ENCODE measurements around the gene PSTPIP2. TPM values are rescaled to one million over a fixed set of nuclear protein-coding genes. Genes with fewer than 3 reads are reported as not detected.

The PSTPIP2 gene
- total and polyA plus RNA-seq, 2 of the 8 experiments (the other 6 are each of a cell fraction or from before 2014, with no cell fraction given), result 1.8 to 2.4 TPM

- ChIA-PET CTCF (ENCODE audit: partially characterized antibody) (interaction anchor here (1.3 kb wide), 1 partner anchor 184 kb away, joined by 3 read pairs; no protein-coding TSS in a partner anchor), POLR2A (ENCODE audit: partially characterized antibody) (interaction anchor here (0.7 to 2.1 kb wide), 7 partner anchors 10 to 130 kb away, joined by 3 to 9 read pairs (median 3); a partner anchor contains a TSS)
- DNase-seq (ENCODE audit: low read depth in 1 of 2, low spot score in 2 of 2), result no peak
- no peak for FAIRE-seq
- Histone ChIP-seq H3K79me2 (ENCODE audit: control insufficient read depth in 1 of 2, insufficient read depth in 2 of 2, low read length in 2 of 2) (peaks cover 22 to 55% of the 10 kb centered on the region in 2 experiments), H3K18ac (ENCODE audit: extremely low read depth, low read length) (peak overlapping the region; percentile 92; the same call in 1 of the 2 replicates), H2AK5ac (ENCODE audit: low read depth, low read length) (no peak overlapping the region), H2BK15ac (ENCODE audit: low read length) (no peak overlapping the region), H4K8ac (ENCODE audit: extremely low read depth, insufficient read depth, low read length) (no peak overlapping the region), H2AFZ (ENCODE audit: low read length) (no peak overlapping the region), H3K4me1 (replicated peaks in 1 of 4; ENCODE audit: control insufficient read depth in 3 of 4, insufficient read depth in 4 of 4, low read length in 3 of 4) (peaks cover 0 to 3% (median 2%) of the 10 kb centered on the region in 4 experiments; a peak in 6 of 7 replicates), H4K20me1 (replicated peaks in 1 of 2; ENCODE audit: control insufficient read depth in 1 of 2, insufficient read depth in 2 of 2, low read length in 2 of 2) (peaks cover 1 to 3% of the 10 kb centered on the region in 2 experiments), H3K9ac (replicated peaks in 1 of 4; ENCODE audit: extremely low read depth in 1 of 4, low read depth in 3 of 4, low read length in 3 of 4) (peak overlapping the region; percentile 83 to 94 (median 93)), H3K27ac (ENCODE audit: low read depth, low read length) (peak overlapping the region; percentile 92; the same call in 1 of the 2 replicates), H3K23me2 (ENCODE audit: low read depth, low read length) (peaks cover 10% of the 10 kb centered on the region), H3K56ac (replicated peaks; ENCODE audit: insufficient read length, low read depth, low read length) (peak overlapping the region; percentile 71), H2BK5ac (ENCODE audit: low read depth, low read length) (peak overlapping the region; percentile 93), H3K4me3 (ENCODE audit: extremely low read depth in 1 of 4, insufficient read depth in 2 of 4, low read depth in 3 of 4, low read length in 4 of 4) (peak overlapping the region; percentile 91 to 99 (median 98)), H2BK20ac (ENCODE audit: low read length) (no peak overlapping the region), H3K79me1 (ENCODE audit: low read depth, low read length) (no peaks in the 10 kb centered on the region), H3K23ac (ENCODE audit: insufficient read length) (no peak overlapping the region), H3K4me2 (ENCODE audit: insufficient read depth in 1 of 2, low read depth in 2 of 2, low read length in 2 of 2) (peak overlapping the region; percentile 75 to 77), H3K27me3 (replicated peaks in 1 of 4; ENCODE audit: control insufficient read depth in 3 of 4, extremely low read depth in 1 of 4, insufficient read depth in 3 of 4, low read length in 3 of 4) (no peaks in the 10 kb centered on the region), H3K36me3 (ENCODE audit: control insufficient read depth in 2 of 4, insufficient read depth in 4 of 4, low read length in 3 of 4) (peaks cover 3 to 25% (median 14%) of the 10 kb centered on the region in 4 experiments), H4K5ac (ENCODE audit: insufficient read length, low read depth, low read length) (peak overlapping the region; percentile 95), H3K4ac (replicated peaks; ENCODE audit: insufficient read length, low read depth, low read length) (peak overlapping the region; percentile 40), H4K91ac (replicated peaks; ENCODE audit: insufficient read length, low read length) (peak overlapping the region; percentile 50), H2BK120ac (replicated peaks; ENCODE audit: low read depth, low read length) (no peak overlapping the region), H2BK12ac (ENCODE audit: low read depth, low read length) (0 out of 2 replicates have a peak overlapping the region, but pooled peaks have one; percentile 81), H3K14ac (ENCODE audit: insufficient read length) (no peak overlapping the region), H3K9me3 (ENCODE audit: insufficient read depth in 2 of 2, low read depth in 1 of 2, low read length in 1 of 2) (no peaks in the 10 kb centered on the region)
- 0 out of 4 replicates have a peak, but pooled peaks of 1 of the 2 experiments have one; percentile 29 for TF ChIP-seq SIN3A (conservative IDR thresholded peaks at IDR 0.05 in 1 of 2, IDR thresholded peaks at IDR 0.05 in 1 of 2; ENCODE audit: low read depth in 1 of 2, low read length in 2 of 2)
- TF ChIP-seq CEBPB (IDR thresholded peaks at IDR 0.05; ENCODE audit: low read depth, low read length), result no peak
- TF ChIP-seq BRCA1 (IDR thresholded peaks at IDR 0.05; ENCODE audit: low read depth, low read length), result no peak
- TF ChIP-seq SRF (IDR thresholded peaks at IDR 0.05; ENCODE audit: low read depth, low read length), result no peak
- no peak for TF ChIP-seq E2F6 (IDR thresholded peaks at IDR 0.05)
- TF ChIP-seq POLR2A (IDR thresholded peaks at IDR 0.05; ENCODE audit: control extremely low read depth in 1 of 2, low read depth in 2 of 2, low read length in 2 of 2), result no peak
- TF ChIP-seq SUZ12 (IDR thresholded peaks at IDR 0.05; ENCODE audit: low read length), result no peak
- peak; percentile 90 for TF ChIP-seq SAP30 (IDR thresholded peaks at IDR 0.05; ENCODE audit: insufficient read depth, insufficient replicate concordance, low read length)
- WGBS, 2 experiments (ENCODE audit: extremely low coverage in 1 of 2, insufficient coverage in 1 of 2, insufficient read length in 1 of 2, insufficient replicate concordance in 2 of 2, low coverage in 1 of 2, low lambda C conversion rate in 2 of 2, missing lambda C conversion rate in 1 of 2), result 5% methylated on average over 8 of the region's 8 CpGs; no CpG with 5 or more reads in 1 of the 2 experiments
Measured at GRCh38 chr18:46097431-46097800, 25.4 kb upstream of the PSTPIP2 start.
